Jurkat, Clone E6-1 (cell line): ENCODE data around the gene WSB2.

Experiments
- DNase-seq: peaks from one replicate; pipeline ENCODE4 v3.0.0-alpha.2; 2011; ENCODE audit warnings: low read depth, low spot score
- H3K4me3 ChIP-seq: 2 replicates; pipeline ENCODE4 v1.5.1; 2011; ENCODE audit warnings: mild to moderate bottlenecking, low read length, control low read depth, moderate library complexity

Gene WSB2

GRCh38 chr12:118064608-118065007 is 3.6 kb upstream of the WSB2 start:
- peak; percentile 49 for DNase-seq
- no peak overlapping the region for H3K4me3 ChIP-seq

GRCh38 chr12:118063576-118064391 is 2.8 kb upstream of the WSB2 start:
- DNase-seq: no peak
- no peak overlapping the region for H3K4me3 ChIP-seq

GRCh38 chr12:118061873-118062843 is 1.2 kb upstream of the WSB2 start:
- no peak for DNase-seq
- peak overlapping the region; percentile 82 for H3K4me3 ChIP-seq

- H3K4me3 ChIP-seq: peak overlapping the region; percentile 82
- DNase-seq: no peak
These were observed 523 bp downstream of the WSB2 start for GRCh38 chr12:118060301-118061010.

GRCh38 chr12:118059341-118060191 is 1.4 kb downstream of the WSB2 start:
- peak overlapping the region; percentile 82 for H3K4me3 ChIP-seq
- DNase-seq: no peak

GRCh38 chr12:118058881-118059280 is 2.1 kb downstream of the WSB2 start:
- no peak for DNase-seq
- no peak overlapping the region for H3K4me3 ChIP-seq

- no peak overlapping the region for H3K4me3 ChIP-seq
- DNase-seq: no peak
These were observed 2.8 kb downstream of the WSB2 start for GRCh38 chr12:118058227-118058626.

- DNase-seq: no peak
- no peak overlapping the region for H3K4me3 ChIP-seq
These were observed 4.9 kb downstream of the WSB2 start for GRCh38 chr12:118055865-118056773.

GRCh38 chr12:118055144-118055557 is 5.8 kb downstream of the WSB2 start:
- peak; percentile 74 for DNase-seq
- no peak overlapping the region for H3K4me3 ChIP-seq

GRCh38 chr12:118053071-118053985 is 7.7 kb downstream of the WSB2 start:
- DNase-seq: no peak
- H3K4me3 ChIP-seq: no peak overlapping the region

GRCh38 chr12:118052324-118053070 is 8.5 kb downstream of the WSB2 start:
- no peak overlapping the region for H3K4me3 ChIP-seq
- no peak for DNase-seq

GRCh38 chr12:118050972-118051910 is 9.7 kb downstream of the WSB2 start:
- no peak for DNase-seq
- H3K4me3 ChIP-seq: no peak overlapping the region

- DNase-seq: no peak
- no peak overlapping the region for H3K4me3 ChIP-seq
These were observed 14.5 kb downstream of the WSB2 start for GRCh38 chr12:118046430-118046829.

- no peak overlapping the region for H3K4me3 ChIP-seq
- DNase-seq: no peak
These were observed 16.4 kb downstream of the WSB2 start for GRCh38 chr12:118044577-118044976.

- no peak overlapping the region for H3K4me3 ChIP-seq
- no peak for DNase-seq
These were observed 16.9 kb downstream of the WSB2 start for GRCh38 chr12:118044075-118044474.
